NCI-H2081 (cell line): ENCODE measurements around the gene YWHAB.
"Not testable (repeated sequence)": the region's sequence is repeated elsewhere in the genome, so short reads cannot be mapped to it uniquely, and the experiment has no call there.

Experiments
- DNase-seq, 2 experiments: peaks; one replicate each; lab custom pipeline; 2025; lab: John Stamatoyannopoulos, UW

Gene YWHAB

DNA sequence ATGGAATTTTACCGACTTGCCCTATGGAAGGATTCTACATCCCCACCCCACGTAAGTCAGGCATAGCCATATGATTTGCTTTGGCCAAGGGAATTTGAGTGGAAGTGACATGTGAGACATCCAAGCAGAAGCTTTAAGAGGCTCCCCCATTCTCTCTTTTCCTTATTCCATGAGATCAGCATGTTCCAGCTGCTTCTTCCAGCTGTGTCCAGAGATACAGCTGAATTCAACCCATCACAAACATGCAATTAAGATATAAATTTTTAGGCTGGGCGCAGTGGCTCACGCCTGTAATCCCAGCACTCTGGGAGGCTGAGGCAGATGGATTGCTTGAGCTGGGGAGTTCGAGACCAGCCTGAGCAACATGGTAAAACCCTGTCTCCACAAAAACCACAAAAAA lies 16.0 kb upstream of the YWHAB start:
- no peak for DNase-seq

DNA sequence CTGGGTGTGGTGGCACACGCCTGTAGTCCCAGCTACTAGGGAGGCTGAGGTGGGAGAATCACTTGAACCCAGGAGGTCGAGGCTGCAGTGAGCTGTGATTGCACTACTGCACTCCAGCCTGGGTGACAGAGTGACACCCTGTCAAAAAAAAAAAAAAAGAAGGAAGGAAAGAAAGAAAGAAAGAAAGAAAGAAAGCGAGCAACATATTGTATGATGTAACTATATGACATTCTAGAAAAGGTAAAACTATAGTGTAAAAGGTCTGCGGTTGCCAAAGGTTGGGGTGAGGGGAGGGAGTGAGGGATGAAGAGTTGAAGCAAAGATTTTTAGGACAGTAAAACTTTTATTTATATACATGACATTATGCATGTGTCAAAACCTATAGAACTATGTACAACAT lies 3.1 kb upstream of the YWHAB start:
- not testable (repeated sequence) for DNase-seq

- no peak for DNase-seq
Measured at GRCh38 chr20:44883214-44883902, 2.1 kb upstream of the YWHAB start.

DNA sequence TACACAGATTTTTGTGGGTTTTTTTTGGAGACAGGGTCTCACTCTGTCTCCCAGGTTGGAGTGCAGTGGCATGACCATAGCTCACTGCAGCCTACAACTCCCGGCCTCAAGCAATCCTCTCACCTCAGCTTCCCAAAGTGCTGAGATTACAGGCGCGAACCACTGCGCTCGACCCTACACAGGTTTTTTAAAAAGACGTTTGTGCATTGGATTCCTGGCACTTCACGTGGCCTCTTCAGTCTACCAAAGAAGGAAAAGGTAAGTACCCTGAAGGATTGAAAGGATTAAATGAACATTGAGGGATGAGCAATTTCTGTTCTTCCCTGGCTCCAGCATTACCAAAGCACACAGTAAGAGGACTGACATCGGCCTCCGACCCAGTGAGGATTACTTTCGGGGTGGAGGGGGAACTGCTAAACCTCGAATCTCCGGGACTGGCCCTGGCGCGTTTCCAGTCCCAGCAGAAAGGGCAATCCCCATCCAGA lies 556 bp upstream of the YWHAB start:
- DNase-seq: no peak

DNA sequence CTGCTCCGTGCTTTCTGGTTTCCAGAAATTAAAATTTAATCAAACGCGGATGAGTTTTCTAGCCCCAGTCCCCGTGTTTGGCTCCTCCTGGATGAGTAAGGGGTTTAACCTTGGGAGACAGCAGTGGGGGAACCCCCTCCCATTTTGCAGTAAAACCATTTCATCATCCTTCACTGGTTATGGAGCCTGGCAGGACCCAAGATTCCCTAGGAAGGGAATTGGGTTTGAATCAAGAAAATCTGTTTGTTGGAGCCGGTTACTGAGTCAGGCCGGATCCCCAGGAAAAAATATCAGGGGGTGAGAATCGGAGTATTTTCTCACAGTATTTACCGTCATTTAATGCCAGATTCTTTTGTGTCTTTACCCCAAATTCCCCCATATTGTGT lies 754 bp downstream of the YWHAB start:
- DNase-seq: no peak

DNA sequence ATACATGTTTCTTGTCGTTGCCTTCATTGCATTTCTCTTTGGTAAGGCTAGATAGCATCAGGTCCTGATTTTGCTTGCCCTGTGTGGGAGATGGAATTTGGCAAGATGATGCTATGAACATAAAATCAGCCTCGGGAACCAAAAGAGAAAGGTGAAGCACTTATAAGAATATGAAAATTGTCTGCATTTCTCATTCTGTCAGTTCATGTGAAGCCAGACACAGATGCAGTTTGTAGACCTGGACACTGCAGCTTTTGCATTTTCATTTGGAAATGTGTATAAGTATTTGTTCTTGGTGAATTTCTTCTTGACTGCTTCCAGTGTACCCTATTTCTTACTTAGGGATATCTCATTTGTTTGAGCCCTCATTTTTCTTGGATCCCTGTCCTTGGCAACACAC lies 1.3 kb downstream of the YWHAB start:
- no peak for DNase-seq

- DNase-seq: no peak
Measured at GRCh38 chr20:44887466-44887865, 2.0 kb downstream of the YWHAB start.

DNA sequence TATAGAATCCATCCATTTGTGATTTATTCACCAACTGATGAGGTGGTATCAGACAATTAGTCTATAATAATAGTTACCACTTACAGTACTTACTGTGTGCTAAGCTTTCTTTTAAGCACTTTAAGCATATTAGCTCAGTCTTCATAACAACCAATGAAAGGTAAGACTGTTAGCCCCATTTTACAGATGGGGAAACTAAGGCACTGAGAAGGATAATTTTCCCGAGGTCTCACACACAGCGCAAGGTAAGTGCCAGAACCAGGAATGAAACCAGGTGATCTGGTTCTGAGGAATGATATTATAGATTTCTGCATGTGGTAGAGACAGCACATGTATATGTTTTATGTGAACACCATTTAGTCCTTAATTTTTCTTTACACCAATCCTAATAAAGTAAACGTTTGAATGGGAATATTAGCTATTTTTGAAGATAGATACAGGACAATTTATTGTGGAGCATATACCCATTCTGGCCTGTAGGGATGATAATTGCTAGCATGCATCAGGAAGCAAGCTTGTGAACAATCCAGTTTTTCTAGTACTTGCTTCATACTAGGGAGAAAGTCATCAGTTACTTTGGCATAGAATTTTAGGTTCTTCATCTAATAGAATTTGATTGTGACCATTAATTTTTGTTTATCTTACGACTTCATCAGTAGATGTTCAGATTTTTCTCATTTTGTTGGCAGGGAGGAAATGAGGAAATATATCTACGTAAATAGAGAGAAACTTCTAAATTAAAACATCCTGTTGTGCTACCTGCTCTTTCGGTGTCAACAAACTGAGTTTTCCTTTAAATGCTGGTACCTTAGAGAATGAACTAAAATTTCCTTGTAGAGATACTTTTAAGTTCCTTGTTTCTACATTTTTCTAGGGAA lies 3.0 kb downstream of the YWHAB start:
- DNase-seq: no peak

DNA sequence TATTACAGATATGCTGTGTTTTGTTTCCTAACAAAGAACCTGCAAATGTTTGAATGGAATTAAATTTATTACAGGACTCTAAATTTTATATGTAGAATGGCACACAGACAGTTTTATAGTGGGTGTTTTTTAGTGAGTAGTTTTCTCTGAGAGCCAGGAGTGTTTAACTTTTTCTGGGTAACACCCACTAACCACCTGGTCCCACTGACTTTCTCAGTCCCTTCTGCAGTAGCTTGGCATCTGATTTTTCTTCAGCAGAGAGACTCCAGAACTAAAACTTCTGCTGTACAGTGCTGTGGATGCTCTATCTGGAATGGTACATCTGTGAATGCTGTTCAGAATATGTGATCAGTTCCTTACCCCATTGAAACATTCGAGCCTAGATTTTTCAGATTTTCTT lies 6.3 kb downstream of the YWHAB start:
- DNase-seq: no peak

DNA sequence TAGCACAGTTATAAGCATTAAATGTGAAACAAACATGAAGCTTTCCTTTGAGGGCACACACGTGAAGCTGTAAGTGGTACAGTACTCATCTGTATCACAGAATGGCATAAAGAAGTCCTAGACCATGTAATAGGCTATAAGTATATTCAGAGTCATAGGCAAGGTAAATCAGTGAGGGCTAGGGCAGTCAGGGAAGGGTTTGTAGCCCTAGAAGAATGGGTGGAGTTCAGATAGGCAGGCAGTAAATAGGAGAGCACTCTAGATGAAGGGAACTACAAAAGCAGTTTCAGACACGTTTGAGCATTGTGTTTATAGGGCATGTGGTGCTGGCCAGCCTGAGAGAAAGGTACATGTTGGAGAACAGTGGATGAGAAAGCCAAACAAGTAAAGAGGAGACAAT lies 9.5 kb downstream of the YWHAB start:
- no peak for DNase-seq

GRCh38 chr20:44896583-44896982 lies 11.1 kb downstream of the YWHAB start:
- no peak for DNase-seq

DNA sequence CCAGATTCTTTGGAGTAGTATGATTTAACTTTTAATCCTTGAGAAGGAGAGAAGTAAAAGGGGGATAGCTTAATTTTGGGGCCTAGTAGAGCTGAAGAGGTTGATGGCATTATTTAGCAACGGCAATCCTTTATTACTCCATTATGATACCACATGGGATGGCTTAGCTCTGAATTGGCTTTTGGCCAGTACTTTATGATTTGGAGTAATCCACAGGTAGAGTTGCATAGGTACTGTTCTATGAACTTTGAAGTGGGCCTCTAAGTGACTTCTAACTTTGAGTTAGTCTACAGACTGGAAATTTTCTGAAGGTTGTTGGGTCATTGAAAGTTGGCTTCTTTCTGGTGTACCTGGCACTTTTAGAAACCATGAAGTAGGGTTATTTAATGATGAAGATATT lies 11.6 kb downstream of the YWHAB start:
- DNase-seq: no peak

DNA sequence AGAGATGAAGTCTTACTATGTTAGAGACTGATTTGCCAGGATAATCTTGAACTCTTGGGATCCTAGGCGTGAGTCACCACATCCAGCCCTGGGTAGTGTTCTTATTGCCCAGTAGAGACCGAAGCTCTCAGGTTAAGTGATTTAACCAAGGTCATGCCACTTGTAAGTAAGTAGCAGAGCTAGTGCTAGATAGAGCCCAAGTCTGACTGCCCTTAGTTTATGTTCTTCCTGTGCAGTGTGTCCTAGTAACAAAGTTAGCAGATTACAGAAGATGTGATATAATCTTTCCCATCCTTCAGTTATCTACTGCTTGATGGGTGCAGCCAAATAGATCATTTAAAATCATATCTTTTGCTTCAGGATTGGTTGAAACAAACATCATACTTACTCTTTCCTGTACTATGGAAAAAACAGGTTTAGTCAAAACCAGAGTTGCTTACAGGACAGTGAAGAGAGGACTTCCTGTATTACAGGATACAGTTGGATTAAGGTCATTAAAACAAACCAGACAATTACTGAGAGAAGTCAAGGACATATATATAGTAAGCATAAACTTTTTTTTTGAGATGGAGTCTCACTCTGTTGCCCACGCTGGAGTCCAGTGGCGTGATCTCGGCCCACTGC lies 14.8 kb downstream of the YWHAB start:
- no peak for DNase-seq

DNA sequence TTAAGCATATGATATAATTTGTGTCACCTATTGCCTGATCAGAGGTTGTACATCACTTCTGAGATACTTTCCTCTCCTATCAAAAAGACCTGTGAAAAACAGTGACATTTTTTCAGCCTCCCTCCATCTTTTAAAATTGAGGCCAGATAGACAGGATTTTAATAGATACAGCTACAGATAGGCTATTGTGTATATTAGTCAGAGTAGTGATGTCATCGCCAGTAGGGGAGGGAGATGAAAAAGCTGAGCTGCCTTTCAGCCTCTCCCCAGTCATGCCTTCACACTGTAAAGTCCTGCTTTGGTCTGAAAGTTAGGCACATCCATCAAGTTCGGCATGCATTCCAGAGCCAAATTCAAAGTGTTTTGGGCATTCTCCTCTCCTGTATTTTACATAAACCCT lies 16.5 kb downstream of the YWHAB start:
- no peak for DNase-seq

GRCh38 chr20:44904377-44904776 lies 18.9 kb downstream of the YWHAB start:
- no peak for DNase-seq

- no peak for DNase-seq
Measured at GRCh38 chr20:44908987-44909871, 23.7 kb downstream of the YWHAB start.

DNA sequence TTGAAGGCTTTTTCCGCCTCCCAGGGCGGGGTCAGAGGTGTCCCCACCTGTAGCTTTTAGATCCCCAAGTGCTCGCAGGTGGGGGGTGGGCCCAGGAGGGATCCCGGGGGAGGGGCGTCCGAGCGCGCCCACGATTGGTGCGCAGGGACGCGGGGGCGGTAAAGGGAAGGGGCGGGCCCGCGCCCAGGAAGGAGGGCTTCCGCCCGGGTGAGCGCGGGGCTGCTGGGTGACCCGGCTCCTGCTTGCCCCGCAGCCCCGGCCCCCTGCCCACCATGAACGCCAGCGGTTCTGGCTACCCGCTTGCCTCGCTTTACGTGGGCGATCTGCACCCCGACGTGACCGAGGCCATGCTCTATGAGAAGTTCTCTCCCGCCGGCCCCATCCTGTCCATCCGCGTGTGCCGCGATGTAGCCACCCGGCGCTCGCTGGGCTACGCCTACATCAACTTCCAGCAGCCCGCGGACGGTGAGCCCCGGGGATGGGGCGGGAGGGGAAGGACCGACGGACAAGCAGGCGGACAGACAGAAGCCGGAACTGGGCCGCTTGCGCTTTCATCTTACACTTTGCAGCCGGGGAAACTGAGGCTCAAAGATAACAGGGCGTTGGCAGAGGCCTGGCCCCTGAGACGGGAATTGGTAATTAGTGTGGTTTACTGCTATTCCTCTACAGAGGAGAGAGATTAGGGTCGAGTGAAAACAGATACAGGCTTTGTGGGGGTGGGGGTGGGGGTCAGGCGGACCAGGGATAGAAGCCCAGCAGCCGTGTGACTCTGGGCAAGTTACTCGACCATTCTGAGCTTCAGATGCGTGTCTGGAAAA lies 24.6 kb downstream of the YWHAB start, which contains the start of gene PABPC1L:
PABPC1L (plus strand) TSS at position 189 of the 818 bp plus-strand sequence; CDS start at position 273, 84 bp downstream.
- peak; percentile 51 to 77 for DNase-seq

- no peak for DNase-seq
Measured at GRCh38 chr20:44910690-44911262, 25.3 kb downstream of the YWHAB start.

- no peak for DNase-seq
Measured at GRCh38 chr20:44911264-44911921, 25.9 kb downstream of the YWHAB start.

DNA sequence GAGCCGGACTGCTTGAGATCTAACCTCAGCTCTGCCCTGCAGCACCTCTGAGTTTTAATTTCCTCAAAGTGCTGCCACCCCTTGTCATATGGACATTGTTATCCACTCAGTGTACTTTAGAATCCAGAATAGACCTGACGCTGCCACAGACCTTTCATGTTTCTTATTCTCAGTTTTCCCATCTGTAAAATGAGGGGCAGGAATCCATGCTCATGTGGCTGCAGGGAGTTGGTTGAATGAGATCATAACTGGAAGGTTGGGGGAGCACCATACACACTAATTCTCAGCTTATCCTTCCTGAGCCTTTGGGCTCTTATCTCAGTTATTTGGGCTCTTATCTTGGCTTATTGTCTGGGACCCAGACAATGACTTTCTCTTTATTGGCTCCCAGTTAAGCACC lies 26.7 kb downstream of the YWHAB start:
- no peak for DNase-seq
